ENCODE data around the gene FRMD8. TPM values are rescaled to one million over a fixed set of nuclear protein-coding genes. Genes with fewer than 3 reads are reported as not detected.

FRMD8 gene
- total RNA-seq, 4 donors from 2014 or later: 11.5 to 51.7 (median 20.1) TPM

DNA sequence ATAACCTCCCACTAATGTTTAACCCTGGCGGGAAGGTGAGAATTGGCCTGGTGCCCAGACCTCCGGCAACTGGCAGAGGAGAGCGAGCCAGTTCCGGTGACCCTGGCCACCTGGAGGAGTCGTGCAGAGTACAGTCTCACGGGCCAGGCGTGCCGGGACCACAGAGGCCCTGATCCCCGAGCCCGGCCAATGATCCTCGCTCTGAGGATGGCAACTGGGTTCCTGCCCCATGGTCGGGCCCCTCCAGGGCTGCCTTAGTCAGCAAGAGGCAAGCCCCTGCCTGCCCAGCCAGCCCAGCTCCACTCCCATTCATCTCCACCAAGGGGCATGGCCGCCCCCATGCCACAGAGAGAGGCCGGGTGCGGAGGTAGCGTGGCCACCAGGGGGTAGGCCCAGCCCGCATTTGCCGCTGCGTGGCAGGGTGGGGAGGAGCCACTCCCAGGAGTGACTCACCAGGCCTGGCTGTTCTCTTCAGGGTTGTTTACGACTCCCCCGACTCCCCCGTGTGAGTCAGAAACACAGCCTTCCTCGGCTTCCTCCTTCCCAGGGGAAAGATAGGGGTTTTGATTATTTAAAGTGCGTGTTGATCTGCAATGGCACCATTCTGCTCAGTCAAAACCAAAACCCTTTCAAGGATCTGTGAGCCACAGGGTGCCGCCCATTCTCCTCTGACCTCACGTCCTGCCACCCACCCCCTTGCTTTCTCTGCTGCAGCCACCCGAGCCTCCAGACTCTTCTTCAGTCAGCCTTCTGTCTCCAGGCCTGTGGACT lies 4.2 kb upstream of the FRMD8 start, which contains the start of gene SLC25A45:
Gene SLC25A45, minus strand, starts transcription at position 614 of the 771 bp plus-strand sequence. CDS start 695 bp downstream, outside the sequence.
- H3K27ac ChIP-seq: peak within 1 kb of the TSS; percentile 96 to 100 (median 98)
- in situ Hi-C loops (cut with MboI; ENCODE audit: low sequenced_read_pairs in 4 of 4): loop anchor here in 1 of 4 donors (5.0 kb wide), 1 partner anchor 35 kb away; no protein-coding TSS in a partner anchor
- no peaks in the 10 kb centered on the region for H3K9me3 ChIP-seq
- H3K36me3 ChIP-seq: no peaks in the 10 kb centered on the region
- TF ChIP-seq POLR2A (IDR thresholded peaks at IDR 0.05): peak; percentile 62 to 89
- TF ChIP-seq, protein P1, sequence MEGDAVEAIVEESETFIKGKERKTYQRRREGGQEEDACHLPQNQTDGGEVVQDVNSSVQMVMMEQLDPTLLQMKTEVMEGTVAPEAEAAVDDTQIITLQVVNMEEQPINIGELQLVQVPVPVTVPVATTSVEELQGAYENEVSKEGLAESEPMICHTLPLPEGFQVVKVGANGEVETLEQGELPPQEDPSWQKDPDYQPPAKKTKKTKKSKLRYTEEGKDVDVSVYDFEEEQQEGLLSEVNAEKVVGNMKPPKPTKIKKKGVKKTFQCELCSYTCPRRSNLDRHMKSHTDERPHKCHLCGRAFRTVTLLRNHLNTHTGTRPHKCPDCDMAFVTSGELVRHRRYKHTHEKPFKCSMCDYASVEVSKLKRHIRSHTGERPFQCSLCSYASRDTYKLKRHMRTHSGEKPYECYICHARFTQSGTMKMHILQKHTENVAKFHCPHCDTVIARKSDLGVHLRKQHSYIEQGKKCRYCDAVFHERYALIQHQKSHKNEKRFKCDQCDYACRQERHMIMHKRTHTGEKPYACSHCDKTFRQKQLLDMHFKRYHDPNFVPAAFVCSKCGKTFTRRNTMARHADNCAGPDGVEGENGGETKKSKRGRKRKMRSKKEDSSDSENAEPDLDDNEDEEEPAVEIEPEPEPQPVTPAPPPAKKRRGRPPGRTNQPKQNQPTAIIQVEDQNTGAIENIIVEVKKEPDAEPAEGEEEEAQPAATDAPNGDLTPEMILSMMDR (IDR thresholded peaks at IDR 0.05 in 4 of 5, conservative IDR thresholded peaks at IDR 0.05 in 1 of 5): peak; percentile 93 to 99 (median 96)
- peak within 1 kb of the TSS; percentile 46 to 63 (median 54) for H3K4me3 ChIP-seq
- H3K27me3 ChIP-seq: no peaks in the 10 kb centered on the region
- ATAC-seq: peak; percentile 80 to 86
- peak; percentile 95 to 96 for DNase-seq
- peaks cover 46 to 51% of the 10 kb centered on the region in 2 donors for H3K4me1 ChIP-seq
- intact Hi-C loops (cut with DNase I; ENCODE audit: low total_unique reads): loop anchor here (1.0 to 2.0 kb wide), 4 partner anchors 35 to 128 kb away; no protein-coding TSS in a partner anchor

DNA sequence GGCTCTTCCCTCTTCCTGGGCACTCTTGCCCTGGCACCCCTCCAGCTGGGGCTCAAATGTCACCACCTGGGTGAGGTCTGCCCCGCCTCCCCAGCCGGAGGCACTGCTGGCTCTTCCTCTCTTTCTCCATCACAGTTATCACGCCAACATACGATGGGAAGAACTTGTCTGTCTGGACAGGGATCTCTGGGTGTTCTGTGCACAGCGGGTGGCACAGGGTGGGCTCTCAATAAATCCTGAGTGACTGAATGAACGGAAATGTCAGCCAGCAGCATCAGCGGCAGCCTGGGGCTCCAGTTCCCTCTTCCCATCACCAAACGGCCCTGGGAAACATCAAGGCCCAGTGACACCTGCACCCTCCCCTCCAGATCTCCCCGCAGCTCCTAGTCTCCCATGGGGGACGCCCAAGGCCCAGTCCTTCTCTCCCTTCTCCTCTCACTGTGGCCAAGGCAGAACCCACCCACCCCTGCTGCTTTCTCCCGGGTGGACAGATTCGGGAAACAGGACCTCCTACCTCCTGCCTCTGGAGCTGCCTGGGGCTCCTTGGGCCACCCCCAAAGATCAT lies 3.6 kb upstream of the FRMD8 start:
- Histone ChIP-seq H3K4me1 (peaks cover 52 to 56% of the 10 kb centered on the region in 2 donors), H3K9me3 (no peaks in the 10 kb centered on the region), H3K27me3 (no peaks in the 10 kb centered on the region), H3K36me3 (no peaks in the 10 kb centered on the region), H3K4me3 (peak overlapping the region; percentile 46 to 63 (median 54)), H3K27ac (peak overlapping the region; percentile 96 to 100 (median 98))
- ATAC-seq (peak in 1 of 2 donors; percentile 0), DNase-seq (peak in 1 of 2 donors; percentile 97)
- in situ Hi-C loops (cut with MboI; ENCODE audit: low sequenced_read_pairs in 4 of 4) (loop anchor here in 1 of 4 donors (5.0 kb wide), 1 partner anchor 34 kb away; no protein-coding TSS in a partner anchor), intact Hi-C loops (cut with DNase I; ENCODE audit: low total_unique reads) (loop anchor here (1.0 to 2.0 kb wide), 4 partner anchors 34 to 127 kb away; no protein-coding TSS in a partner anchor)
- TF ChIP-seq POLR2A (IDR thresholded peaks at IDR 0.05): peak; percentile 14 to 51
- TF ChIP-seq, protein P1 (IDR thresholded peaks at IDR 0.05 in 4 of 5, conservative IDR thresholded peaks at IDR 0.05 in 1 of 5): no peak

DNA sequence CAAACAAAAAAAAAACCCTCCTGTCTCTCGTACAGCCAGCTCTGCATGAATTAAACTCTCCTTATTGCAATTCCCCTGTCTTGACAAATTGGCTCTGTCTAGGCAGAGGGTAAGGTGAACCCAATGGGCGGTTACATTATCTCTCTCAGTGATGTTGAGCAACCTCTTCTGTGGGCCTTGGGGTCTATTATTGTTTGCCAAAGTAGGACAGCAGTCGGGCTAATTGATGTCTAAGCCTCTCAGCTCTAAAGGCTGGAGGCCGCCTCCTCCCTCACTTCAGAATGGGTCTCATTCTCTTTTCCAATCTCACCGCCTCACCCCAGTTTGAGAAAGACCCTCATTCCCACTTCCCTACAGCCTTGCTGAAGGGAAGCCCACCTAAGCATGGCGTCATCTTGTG lies 2.7 kb upstream of the FRMD8 start:
- H3K9me3 ChIP-seq: no peaks in the 10 kb centered on the region
- H3K4me3 ChIP-seq: no peak overlapping the region
- DNase-seq (no peak), ATAC-seq (no peak)
- peak overlapping the region; percentile 96 to 100 (median 98) for H3K27ac ChIP-seq
- in situ Hi-C loops (cut with MboI; ENCODE audit: low sequenced_read_pairs in 4 of 4): loop anchor here in 1 of 4 donors (5.0 kb wide), 1 partner anchor 34 kb away; no protein-coding TSS in a partner anchor
- intact Hi-C loops (cut with DNase I; ENCODE audit: low total_unique reads): loop anchor here (2.0 kb wide), 1 partner anchor 33 kb away; no protein-coding TSS in a partner anchor
- H3K27me3 ChIP-seq: no peaks in the 10 kb centered on the region
- peaks cover 52 to 63% of the 10 kb centered on the region in 2 donors for H3K4me1 ChIP-seq
- TF ChIP-seq POLR2A (IDR thresholded peaks at IDR 0.05): no peak
- TF ChIP-seq, protein P1 (IDR thresholded peaks at IDR 0.05 in 4 of 5, conservative IDR thresholded peaks at IDR 0.05 in 1 of 5): no peak
- H3K36me3 ChIP-seq: peaks cover 0 to 4% of the 10 kb centered on the region in 2 donors

DNA sequence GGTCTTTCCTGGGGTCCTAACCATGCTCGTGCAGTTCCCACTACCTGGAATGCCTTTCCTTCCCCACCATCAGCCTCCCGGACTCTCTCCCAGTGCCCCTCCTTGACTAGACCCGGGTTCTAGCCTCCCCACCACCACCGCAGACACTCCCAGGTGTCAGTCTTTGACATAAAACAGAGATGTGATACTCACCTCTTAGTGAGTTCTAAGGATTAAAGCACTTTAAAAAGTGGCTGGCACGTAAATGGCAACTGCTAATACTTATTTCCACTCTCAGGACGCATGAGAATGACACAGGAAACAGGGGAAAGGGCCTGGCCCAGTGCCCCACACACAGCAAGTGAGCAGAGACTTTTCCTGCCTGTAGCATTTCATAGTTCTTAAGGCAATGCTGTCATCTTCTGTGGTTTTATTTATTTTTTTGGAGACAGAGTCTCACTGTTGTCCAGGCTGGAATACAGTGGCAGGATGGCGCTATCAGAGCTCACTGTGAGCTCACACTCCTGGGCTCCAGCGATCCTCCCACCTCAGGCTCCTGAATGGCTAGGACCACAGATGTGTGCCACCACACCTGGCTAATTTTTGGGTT lies 2.0 kb upstream of the FRMD8 start:
- no peak for DNase-seq
- H3K4me3 ChIP-seq: no peak overlapping the region
- no peak for ATAC-seq
- intact Hi-C loops (cut with DNase I; ENCODE audit: low total_unique reads): no loop called here
- no peak for TF ChIP-seq POLR2A (IDR thresholded peaks at IDR 0.05)
- TF ChIP-seq, protein P1 (IDR thresholded peaks at IDR 0.05 in 4 of 5, conservative IDR thresholded peaks at IDR 0.05 in 1 of 5): no peak
- in situ Hi-C loops (cut with MboI; ENCODE audit: low sequenced_read_pairs in 4 of 4): loop anchor here in 1 of 4 donors (5.0 kb wide), 1 partner anchor 33 kb away; no protein-coding TSS in a partner anchor
- peak overlapping the region; percentile 96 to 100 (median 98) for H3K27ac ChIP-seq
- H3K4me1 ChIP-seq: peaks cover 52 to 65% of the 10 kb centered on the region in 2 donors
- no peaks in the 10 kb centered on the region for H3K9me3 ChIP-seq
- no peaks in the 10 kb centered on the region for H3K27me3 ChIP-seq
- peaks cover 0 to 5% of the 10 kb centered on the region in 2 donors for H3K36me3 ChIP-seq

Data from gastrocnemius medialis (tissue), 4 donors.